Gastroesophageal sphincter (tissue), 4 donors: ENCODE data around the gene LDB1. TPM values are rescaled to one million over a fixed set of nuclear protein-coding genes. Genes with fewer than 3 reads are reported as not detected.

Experiments used
- ATAC-seq: fragments of 150-250 bp; one replicate; pipeline ENCODE4 v1.9.1; 2016; ENCODE audit warnings: mild to moderate bottlenecking, moderate library complexity
- H3K27ac ChIP-seq, 4 donors: fragments of 200-600 bp; sonication (generic) in 3 of 4; 1 replicate in 3 of 4; 2 replicates in 1 of 4; pipeline ENCODE4 v1.5.1; 2016 to 2019
- H3K27me3 ChIP-seq: fragments of 200-600 bp; sonication (generic); one replicate; pipeline ENCODE4 v1.5.1; 2019
- H3K36me3 ChIP-seq, 2 donors: fragments of 200-600 bp; sonication (generic); one replicate each; pipeline ENCODE4 v1.5.1; 2019; ENCODE audit warnings: control low read depth in 1 of 2
- H3K4me1 ChIP-seq, 3 donors: fragments of 200-600 bp; sonication (generic); 1 replicate in 2 of 3; 2 replicates in 1 of 3; pipeline ENCODE4 v1.5.1; 2016 to 2019; ENCODE audit warnings: control low read depth in 2 of 3
- H3K4me3 ChIP-seq, 2 donors: fragments of 200-600 bp; sonication (generic); one replicate each; pipeline ENCODE4 v1.5.1; 2019; ENCODE audit warnings: mild to moderate bottlenecking in 1 of 2, moderate library complexity in 1 of 2
- H3K9me3 ChIP-seq, 3 donors: fragments of 200-600 bp; sonication (generic); one replicate each; pipeline ENCODE4 v1.5.1; 2017 to 2019; ENCODE audit warnings: control low read depth in 2 of 3
- CTCF ChIP-seq, 4 experiments: fragments of 200-600 bp in 2 of 4; fragments of 450-650 bp in 2 of 4; sonication (generic) in 1 of 4; IDR thresholded peaks; one replicate each; pipeline ENCODE4 v1.5.1; 2017 to 2019; ENCODE audit warnings: antibody characterized with exemption in 4 of 4, mild to moderate bottlenecking in 2 of 4, moderate library complexity in 2 of 4
- EP300 ChIP-seq: sonication (generic); formaldehyde crosslinking; IDR thresholded peaks from one replicate; pipeline ENCODE4 v1.6.1; 2017; ENCODE audit warnings: antibody characterized with exemption, mild to moderate bottlenecking
- POLR2A ChIP-seq, 2 donors: fragments of 450-650 bp; IDR thresholded peaks; one replicate each; pipeline ENCODE4 v1.6.1; 2017; ENCODE audit warnings: antibody characterized with exemption in 2 of 2, mild to moderate bottlenecking in 2 of 2, moderate library complexity in 1 of 2
- POLR2AphosphoS5 ChIP-seq: sonication (generic); formaldehyde crosslinking; IDR thresholded peaks from one replicate; pipeline ENCODE4 v1.6.1; 2017; ENCODE audit warnings: antibody characterized with exemption
- WGBS, 2 donors: methylation state at CpG; one replicate each; pipeline ENCODE4 v1.1.5; 2018; ENCODE audit warnings: low coverage in 1 of 2; 5-methylcytosine and 5-hydroxymethylcytosine counted together
- small RNA-seq, 4 donors: library from RNA; depleted of rRNA; stranded (forward); fragments of <200 nt; gene quantifications; one replicate each; pipeline ENCODE3, GENCODE V24; 2016
- total RNA-seq, 4 donors: library from RNA; depleted of rRNA; stranded (reverse); fragments of >200 nt; gene quantifications; one replicate each; pipeline ENCODE4 v1.1.0, GENCODE V29; 2016

LDB1 gene
- total RNA-seq, 4 donors from 2014 or later = 43.7 to 92.0 (median 60.4) TPM

DNA sequence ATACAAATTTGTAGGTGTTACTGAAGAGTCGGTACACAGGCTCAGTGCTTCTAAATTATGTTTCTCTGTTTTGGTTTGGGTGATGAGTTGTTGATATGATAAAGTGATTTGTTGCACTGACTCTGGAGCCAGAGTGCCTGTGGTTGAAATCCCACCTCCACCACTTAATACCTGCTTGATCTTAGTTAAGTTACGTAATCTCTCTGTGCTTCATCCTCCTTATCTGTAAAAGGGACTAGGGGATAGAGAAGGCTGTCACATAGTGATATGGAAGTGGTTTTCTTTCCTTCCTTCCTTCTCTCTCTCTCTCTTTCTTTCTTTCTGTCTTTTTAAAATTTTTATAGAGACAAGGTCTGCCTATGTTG, 55.7 kb downstream of the LDB1 start:
- 53 to 80% methylated on average over 2 of the region's 2 CpGs for WGBS, 2 donors
- TF ChIP-seq POLR2AphosphoS5 (no peak), CTCF (IDR thresholded peaks at IDR 0.05) (no peak), POLR2A (IDR thresholded peaks at IDR 0.05) (no peak), EP300 (no peak)
- peak overlapping the region; percentile 68 to 98 (median 93) for H3K27ac ChIP-seq

DNA sequence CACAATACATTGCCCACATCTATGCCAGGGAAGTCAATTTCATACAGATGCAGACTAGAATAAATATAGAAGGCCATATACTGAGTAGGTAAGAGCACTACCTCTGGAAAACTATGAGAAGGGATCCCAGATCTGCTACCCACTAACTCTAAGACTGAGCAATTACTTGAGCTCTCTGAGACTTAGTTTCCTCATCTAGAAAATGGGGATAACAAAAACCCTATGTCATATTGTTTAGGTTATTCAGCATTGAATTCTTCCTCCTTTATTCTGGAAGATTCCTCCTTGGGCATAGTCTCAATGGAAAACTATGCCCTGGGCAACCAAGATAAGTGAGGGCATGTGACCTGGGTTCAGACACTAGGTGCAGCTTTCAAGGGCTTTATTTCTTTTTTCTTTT, 60.2 kb downstream of the LDB1 start:
- no peaks in the 10 kb centered on the region for H3K27me3 ChIP-seq
- no peak overlapping the region for H3K4me3 ChIP-seq
- H3K9me3 ChIP-seq = no peaks in the 10 kb centered on the region
- no peaks in the 10 kb centered on the region for H3K36me3 ChIP-seq
- TF ChIP-seq CTCF (IDR thresholded peaks at IDR 0.05) (no peak), EP300 (no peak), POLR2AphosphoS5 (no peak), POLR2A (IDR thresholded peaks at IDR 0.05) (no peak)
- H3K4me1 ChIP-seq = peaks cover 0 to 13% (median 0%) of the 10 kb centered on the region in 3 donors
- H3K27ac ChIP-seq = no peak overlapping the region
- no peak for ATAC-seq

More for the DNA sequence above, 55.7 kb downstream of the LDB1 start:
- H3K36me3 ChIP-seq = peaks cover 0 to 29% of the 10 kb centered on the region in 2 donors
- H3K9me3 ChIP-seq = no peaks in the 10 kb centered on the region
- H3K4me1 ChIP-seq = peaks cover 4 to 49% (median 16%) of the 10 kb centered on the region in 3 donors
- ATAC-seq = no peak
- H3K4me3 ChIP-seq = peak overlapping the region; percentile 59 to 99
- H3K27me3 ChIP-seq = no peaks in the 10 kb centered on the region

Small RNAs within 50 kb of the gene (small RNA-seq; reads per million reads assigned to genes)
- gene AL500527.1 (0 reads per million in 4 donors), gene AL500527.2 (0 reads per million in 4 donors)

Other genes with a start within 250 kb of the LDB1 start
- 10 to 100 TPM; 12.4 to 17.2 (median 14.9) TPM for gene ARMH3, start 64.2 kb downstream of the LDB1 start, total RNA-seq
- 10 to 100 TPM; 24.1 to 36.2 (median 27.1) TPM for gene HPS6, start 55.0 kb downstream of the LDB1 start, total RNA-seq
- 10 to 100 TPM; 13.4 to 31.4 (median 17.8) TPM for gene PPRC1, start 12.7 kb upstream of the LDB1 start, total RNA-seq
- gene NOLC1, start 32.0 kb upstream of the LDB1 start, total RNA-seq = 10 to 100 TPM; 52.9 to 66.5 (median 57.2) TPM
- under 1 TPM in 1 of 4 donors, not detected in 3; 0.81 TPM for gene ELOVL3, start 105.9 kb upstream of the LDB1 start, total RNA-seq
- gene PITX3, start 121.1 kb upstream of the LDB1 start, total RNA-seq = under 1 TPM in 1 of 4 donors, not detected in 3; 0.30 TPM
- gene GBF1, start 125.2 kb upstream of the LDB1 start, total RNA-seq = 10 to 100 TPM; 32.0 to 54.7 (median 39.4) TPM